Endothelial cell of umbilical vein (primary cell): Measurements from ENCODE around the gene C11orf58. TPM values are rescaled to one million over a fixed set of nuclear protein-coding genes. Genes with fewer than 3 reads are reported as not detected.

Experiments used
- BruUV-seq: library from RNA; stranded (reverse); fragments of 400-500 nt; replicated peaks from 2 replicates; lab custom pipeline; 2021; lab: Mats Ljungman, UMichigan
- CTCF ChIA-PET: fragments of 300-600, 350-600 bp; sonication (Branson Sonifier 250); formaldehyde crosslinking; loops from one replicate; lab custom pipeline; 2021; ENCODE audit warnings: antibody characterized with exemption, inconsistent platforms; lab: Charles Lee
- POLR2A ChIA-PET: fragments of 300-600, 350-600 bp; sonication (Branson Sonifier 250); formaldehyde crosslinking; loops from one replicate; lab custom pipeline; 2021; ENCODE audit warnings: antibody characterized with exemption, inconsistent platforms; lab: Charles Lee
- DNase-seq: peaks from one replicate; pipeline ENCODE4 v3.0.0-alpha.2; 2011; ENCODE audit warnings: low read depth, low spot score
- FAIRE-seq: peaks from 2 replicates; lab custom pipeline; 2011; peaks lifted over from hg19 to GRCh38; lab: Jason Lieb, UNC
- H2AFZ ChIP-seq: 2 replicates; pipeline ENCODE4 v1.6.0; 2012; ENCODE audit warnings: low read depth, low read length, control low read depth, inconsistent platforms
- H3K27ac ChIP-seq: 2 replicates; pipeline ENCODE4 v1.5.1; 2011; ENCODE audit warnings: low read depth, mild to moderate bottlenecking, control low read depth, low read length, moderate library complexity; ENCODE audit not compliant: insufficient read depth
- H3K27me3 ChIP-seq, 2 experiments: 2 replicates each; pipeline versions ENCODE4 v1.6.0 to v1.6.1; 2011; ENCODE audit warnings: low read length in 2 of 2, mixed read lengths in 1 of 2; ENCODE audit not compliant: control insufficient read depth in 2 of 2, insufficient read depth in 2 of 2
- H3K36me3 ChIP-seq, 2 experiments: 2 replicates in 1 of 2; 3 replicates in 1 of 2; pipeline ENCODE4 v1.5.1; 2011; ENCODE audit warnings: low read length in 2 of 2, mild to moderate bottlenecking in 1 of 2, moderate library complexity in 1 of 2; ENCODE audit not compliant: control insufficient read depth in 2 of 2, insufficient read depth in 2 of 2; ENCODE audit errors: extremely low read depth in 1 of 2
- H3K4me1 ChIP-seq: 3 replicates; pipeline ENCODE4 v1.5.1; 2011; ENCODE audit warnings: mild to moderate bottlenecking, low read length; ENCODE audit not compliant: control insufficient read depth, insufficient read depth; ENCODE audit errors: extremely low read depth
- H3K4me2 ChIP-seq: 2 replicates; pipeline ENCODE4 v1.6.1; 2011; ENCODE audit warnings: low read length, control low read depth, mixed read lengths; ENCODE audit not compliant: insufficient read depth
- H3K4me3 ChIP-seq, 3 experiments: fragments of 200-600 bp in 1 of 3; sonication (generic), shearing (Covaris generic) in 1 of 3; replicated peaks in 1 of 3; 2 replicates each; pipeline ENCODE4 v1.5.1; 2011 to 2016; ENCODE audit warnings: control low read depth in 3 of 3, low read length in 3 of 3, mild to moderate bottlenecking in 2 of 3, inconsistent platforms in 1 of 3, low read depth in 1 of 3, moderate library complexity in 1 of 3; ENCODE audit not compliant: insufficient read depth in 1 of 3
- H3K79me2 ChIP-seq: 2 replicates; pipeline ENCODE4 v1.6.0; 2012; ENCODE audit warnings: low read length, inconsistent platforms; ENCODE audit not compliant: control insufficient read depth, insufficient read depth
- H3K9ac ChIP-seq: replicated peaks from 2 replicates; pipeline ENCODE3; 2011; ENCODE audit warnings: low read length, control low read depth; ENCODE audit not compliant: insufficient read depth; ENCODE audit errors: extremely low read depth
- H3K9me1 ChIP-seq: replicated peaks from 3 replicates; pipeline ENCODE4 v1.6.0; 2011; ENCODE audit warnings: mild to moderate bottlenecking, low read length; ENCODE audit not compliant: control insufficient read depth, insufficient read depth; ENCODE audit errors: extremely low read depth
- H3K9me3 ChIP-seq: replicated peaks from 2 replicates; pipeline ENCODE4 v1.5.1; 2012; ENCODE audit warnings: low read length, inconsistent platforms; ENCODE audit not compliant: control insufficient read depth, insufficient read depth
- H4K20me1 ChIP-seq: replicated peaks from 2 replicates; pipeline ENCODE3; 2011; ENCODE audit warnings: mild to moderate bottlenecking, low read length; ENCODE audit not compliant: control insufficient read depth, insufficient read depth; ENCODE audit errors: extremely low read depth
- EZH2 ChIP-seq: IDR thresholded peaks from 2 replicates; pipeline ENCODE4 v1.6.1; 2012; ENCODE audit warnings: borderline replicate concordance, low read depth, mild to moderate bottlenecking, moderate library complexity, low read length, inconsistent platforms; ENCODE audit not compliant: severe bottlenecking
- FOS ChIP-seq: IDR thresholded peaks from 2 replicates; pipeline ENCODE4 v1.6.1; 2011; ENCODE audit warnings: mild to moderate bottlenecking, low read length, moderate library complexity, borderline replicate concordance; ENCODE audit not compliant: insufficient read depth
- JUN ChIP-seq: IDR thresholded peaks from 2 replicates; pipeline ENCODE4 v1.6.1; 2011; ENCODE audit warnings: borderline replicate concordance, low read depth; ENCODE audit not compliant: insufficient read length, insufficient read depth
- POLR2A ChIP-seq: IDR thresholded peaks from 2 replicates; pipeline ENCODE4 v1.6.1; 2012; ENCODE audit warnings: low read depth, mild to moderate bottlenecking, control low read depth, low read length
- POLR2AphosphoS5 ChIP-seq: IDR thresholded peaks from 2 replicates; pipeline ENCODE4 v1.6.1; 2012; ENCODE audit warnings: low read depth, mild to moderate bottlenecking, control low read depth, low read length, moderate library complexity; ENCODE audit not compliant: insufficient read depth
- dilution Hi-C: fragments of 300-500 bp; cut with MboI; formaldehyde crosslinking; loops from one replicate; pipeline ENCODE4 v1.15.0; 2019; ENCODE audit warnings: low sequenced_read_pairs; ENCODE audit not compliant: extremely low pct_ligation_motif_present
- intact Hi-C: fragments of 100-400 bp; cut with micrococcal nuclease; formaldehyde crosslinking; loops from one replicate; pipeline ENCODE4 v1.10.0; 2022
- polyA plus RNA-seq, 4 experiments: library from polyadenylated mRNA; depleted of rRNA in 3 of 4; stranded (reverse) in 3 of 4; unstranded in 1 of 4; fragments of >200 nt; gene quantifications; 2 replicates each; pipeline versions ENCODE4 v1.2.1 to v1.2.3, GENCODE V29; 2011 to 2012; ENCODE audit warnings: missing spikeins in 1 of 4
- total RNA-seq: library from RNA; stranded (reverse); gene quantifications from 2 replicates; pipeline ENCODE4 v1.2.3, GENCODE V29; 2021
- TF ChIP-seq, protein P1 (sequence below): IDR thresholded peaks from 2 replicates; pipeline ENCODE4 v1.6.1; 2011; ENCODE audit not compliant: insufficient read depth, insufficient read length
- TF ChIP-seq, protein P2 (sequence below), 2 donors: IDR thresholded peaks; 1 replicate in 1 of 2; 2 replicates in 1 of 2; pipeline ENCODE4 v1.5.1; 2011; ENCODE audit warnings: low read length in 2 of 2, mild to moderate bottlenecking in 2 of 2, moderate library complexity in 2 of 2, control low read depth in 1 of 2, inconsistent platforms in 1 of 2, low read depth in 1 of 2; ENCODE audit not compliant: insufficient read depth in 1 of 2; ENCODE audit errors: extremely low read depth in 1 of 2

Gene C11orf58
- total and polyA plus RNA-seq, 2 donors (not counting 3 experiments of a cell fraction or from before 2014, with no cell fraction given), result 88.4 to 150 TPM

- no peaks in the 10 kb centered on the region for H3K4me1 ChIP-seq
- H3K36me3 ChIP-seq, result no peaks in the 10 kb centered on the region
- intact Hi-C loops (no loop called here), dilution Hi-C loops (no loop called here)
- H3K9ac ChIP-seq, result no peak overlapping the region
- H3K27me3 ChIP-seq, result peaks cover 0 to 5% of the 10 kb centered on the region in 2 experiments
- no peak overlapping the region for H3K4me3 ChIP-seq
- H3K9me1 ChIP-seq, result no peaks in the 10 kb centered on the region
- DNase-seq, result no peak
- no TSS peak for BruUV-seq
- no peak overlapping the region for H3K27ac ChIP-seq
- POLR2A ChIA-PET, result no interaction called here
- FAIRE-seq, result no peak
- no peak overlapping the region for H2AFZ ChIP-seq
- no peaks in the 10 kb centered on the region for H3K9me3 ChIP-seq
- CTCF ChIA-PET, result no interaction called here
- no peaks in the 10 kb centered on the region for H4K20me1 ChIP-seq
- H3K4me2 ChIP-seq, result no peak overlapping the region
- TF ChIP-seq, protein P1, sequence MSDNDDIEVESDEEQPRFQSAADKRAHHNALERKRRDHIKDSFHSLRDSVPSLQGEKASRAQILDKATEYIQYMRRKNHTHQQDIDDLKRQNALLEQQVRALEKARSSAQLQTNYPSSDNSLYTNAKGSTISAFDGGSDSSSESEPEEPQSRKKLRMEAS, result no peak
- TF ChIP-seq, protein P2, sequence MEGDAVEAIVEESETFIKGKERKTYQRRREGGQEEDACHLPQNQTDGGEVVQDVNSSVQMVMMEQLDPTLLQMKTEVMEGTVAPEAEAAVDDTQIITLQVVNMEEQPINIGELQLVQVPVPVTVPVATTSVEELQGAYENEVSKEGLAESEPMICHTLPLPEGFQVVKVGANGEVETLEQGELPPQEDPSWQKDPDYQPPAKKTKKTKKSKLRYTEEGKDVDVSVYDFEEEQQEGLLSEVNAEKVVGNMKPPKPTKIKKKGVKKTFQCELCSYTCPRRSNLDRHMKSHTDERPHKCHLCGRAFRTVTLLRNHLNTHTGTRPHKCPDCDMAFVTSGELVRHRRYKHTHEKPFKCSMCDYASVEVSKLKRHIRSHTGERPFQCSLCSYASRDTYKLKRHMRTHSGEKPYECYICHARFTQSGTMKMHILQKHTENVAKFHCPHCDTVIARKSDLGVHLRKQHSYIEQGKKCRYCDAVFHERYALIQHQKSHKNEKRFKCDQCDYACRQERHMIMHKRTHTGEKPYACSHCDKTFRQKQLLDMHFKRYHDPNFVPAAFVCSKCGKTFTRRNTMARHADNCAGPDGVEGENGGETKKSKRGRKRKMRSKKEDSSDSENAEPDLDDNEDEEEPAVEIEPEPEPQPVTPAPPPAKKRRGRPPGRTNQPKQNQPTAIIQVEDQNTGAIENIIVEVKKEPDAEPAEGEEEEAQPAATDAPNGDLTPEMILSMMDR (IDR thresholded peaks at IDR 0.05; ENCODE audit: extremely low read depth in 1 of 2, insufficient read depth in 1 of 2, low read depth in 1 of 2, low read length in 2 of 2), result no peak
- TF ChIP-seq POLR2A, result no peak
- no peak for TF ChIP-seq FOS
- no peak for TF ChIP-seq EZH2
- H3K79me2 ChIP-seq, result no peaks in the 10 kb centered on the region
Observed at GRCh38 chr11:16778876-16779275, 40.4 kb downstream of the C11orf58 start.

GRCh38 chr11:16779436-16779835, 41.0 kb downstream of the C11orf58 start:
- no TSS peak for BruUV-seq
- CTCF ChIA-PET, result no interaction called here
- intact Hi-C loops, result no loop called here

More at GRCh38 chr11:16779436-16779835, 41.0 kb downstream of the C11orf58 start:
- TF ChIP-seq EZH2, result no peak
- TF ChIP-seq POLR2AphosphoS5, result no peak
- TF ChIP-seq, protein P2 (IDR thresholded peaks at IDR 0.05; ENCODE audit: extremely low read depth in 1 of 2, insufficient read depth in 1 of 2, low read depth in 1 of 2, low read length in 2 of 2), result no peak
- TF ChIP-seq, protein P1, result no peak
- TF ChIP-seq JUN, result no peak
- no peak overlapping the region for H3K4me2 ChIP-seq
- H2AFZ ChIP-seq, result no peak overlapping the region
- DNase-seq (no peak), FAIRE-seq (no peak)
- no peaks in the 10 kb centered on the region for H3K9me3 ChIP-seq
- no peaks in the 10 kb centered on the region for H3K27me3 ChIP-seq
- H3K27ac ChIP-seq, result no peak overlapping the region
- no peak overlapping the region for H3K4me3 ChIP-seq
- no peaks in the 10 kb centered on the region for H3K36me3 ChIP-seq
- no peaks in the 10 kb centered on the region for H4K20me1 ChIP-seq
- H3K9me1 ChIP-seq, result no peaks in the 10 kb centered on the region
- H3K4me1 ChIP-seq, result peaks cover under 1% of the 10 kb centered on the region
- no peak overlapping the region for H3K9ac ChIP-seq
- POLR2A ChIA-PET, result no interaction called here
- H3K79me2 ChIP-seq, result no peaks in the 10 kb centered on the region
- dilution Hi-C loops, result no loop called here
